ENCODE measurements around the gene PLRG1. TPM values are rescaled to one million over a fixed set of nuclear protein-coding genes. Genes with fewer than 3 reads are reported as not detected.

Gene PLRG1
- total RNA-seq, 4 donors from 2014 or later = 29.8 to 66.8 (median 47.6) TPM

- no peak for TF ChIP-seq CTCF (IDR thresholded peaks at IDR 0.05; ENCODE audit: low read depth)
These were observed 18.8 kb upstream of the PLRG1 start for GRCh38 chr4:154569028-154569427.

GRCh38 chr4:154566639-154567204 lies 16.5 kb upstream of the PLRG1 start:
- TF ChIP-seq CTCF (IDR thresholded peaks at IDR 0.05; ENCODE audit: low read depth) = no peak

- no peak for TF ChIP-seq CTCF (IDR thresholded peaks at IDR 0.05; ENCODE audit: low read depth)
These were observed 15.5 kb upstream of the PLRG1 start for GRCh38 chr4:154565704-154566103.

- TF ChIP-seq CTCF (IDR thresholded peaks at IDR 0.05; ENCODE audit: low read depth) = no peak
These were observed 14.1 kb upstream of the PLRG1 start for GRCh38 chr4:154564311-154564710.

- TF ChIP-seq CTCF (IDR thresholded peaks at IDR 0.05; ENCODE audit: low read depth) = no peak
These were observed 12.6 kb upstream of the PLRG1 start, which contains the start of gene FGB for GRCh38 chr4:154562697-154563254. Gene FGB (plus strand): TSS chr4:154563011. CDS start chr4:154563019, 8 bp downstream.

- no peak for TF ChIP-seq CTCF (IDR thresholded peaks at IDR 0.05; ENCODE audit: low read depth)
These were observed 10.6 kb upstream of the PLRG1 start for GRCh38 chr4:154560824-154561231.

- no peak for TF ChIP-seq CTCF (IDR thresholded peaks at IDR 0.05; ENCODE audit: low read depth)
These were observed 10.2 kb upstream of the PLRG1 start for GRCh38 chr4:154560419-154560801.
